SKM-1 treated with dmso at 0.1 percent for 144 hours (cell line): ENCODE results near the gene EMC1.
A peak's percentile ranks its signal among the peaks of the same experiment; 100 is the strongest.
"Not testable (repeated sequence)": the region's sequence is repeated elsewhere in the genome, so short reads cannot be mapped to it uniquely, and the experiment has no call there.

Source experiments
- DNase-seq: peaks from one replicate; lab custom pipeline; 2025; ENCODE audit not compliant: unreplicated experiment; lab: John Stamatoyannopoulos, UW

Gene EMC1

GRCh38 chr1:19191811-19192210 lies 59.5 kb downstream of the EMC1 start:
- DNase-seq, result no peak

- DNase-seq, result no peak
Measured at GRCh38 chr1:19190468-19190867, 60.9 kb downstream of the EMC1 start.

- DNase-seq, result no peak
Measured at GRCh38 chr1:19189270-19189669, 62.1 kb downstream of the EMC1 start.

GRCh38 chr1:19187852-19188251 lies 63.5 kb downstream of the EMC1 start:
- DNase-seq, result no peak

GRCh38 chr1:19186001-19186400 lies 65.3 kb downstream of the EMC1 start:
- DNase-seq, result no peak

- DNase-seq, result no peak
Measured at GRCh38 chr1:19182223-19182622, 69.1 kb downstream of the EMC1 start.

GRCh38 chr1:19180265-19180657 lies 71.1 kb downstream of the EMC1 start:
- DNase-seq, result not testable (repeated sequence)

- peak; percentile 1 for DNase-seq
Measured at GRCh38 chr1:19179597-19180264, 71.6 kb downstream of the EMC1 start.

GRCh38 chr1:19178734-19179398 lies 72.5 kb downstream of the EMC1 start:
- DNase-seq, result no peak

- DNase-seq, result no peak
Measured at GRCh38 chr1:19177811-19178210, 73.5 kb downstream of the EMC1 start.

GRCh38 chr1:19169642-19170041 lies 81.7 kb downstream of the EMC1 start:
- DNase-seq, result no peak

- no peak for DNase-seq
Measured at GRCh38 chr1:19167140-19167539, 84.2 kb downstream of the EMC1 start.

- no peak for DNase-seq
Measured at GRCh38 chr1:19166066-19166465, 85.3 kb downstream of the EMC1 start.
